HG03521 (cell line): Measurements from ENCODE around the gene GOLGB1.
"Not testable (repeated sequence)": the region's sequence is repeated elsewhere in the genome, so short reads cannot be mapped to it uniquely, and the experiment has no call there.

ENCODE experiments used
- ATAC-seq: cut with Tn5 transposase; IDR thresholded peaks from one replicate; pipeline ENCODE4 v1.9.1; 2021; ENCODE audit warnings: mild to moderate bottlenecking, moderate library complexity; ENCODE audit not compliant: unreplicated experiment

GOLGB1 gene, protein sequence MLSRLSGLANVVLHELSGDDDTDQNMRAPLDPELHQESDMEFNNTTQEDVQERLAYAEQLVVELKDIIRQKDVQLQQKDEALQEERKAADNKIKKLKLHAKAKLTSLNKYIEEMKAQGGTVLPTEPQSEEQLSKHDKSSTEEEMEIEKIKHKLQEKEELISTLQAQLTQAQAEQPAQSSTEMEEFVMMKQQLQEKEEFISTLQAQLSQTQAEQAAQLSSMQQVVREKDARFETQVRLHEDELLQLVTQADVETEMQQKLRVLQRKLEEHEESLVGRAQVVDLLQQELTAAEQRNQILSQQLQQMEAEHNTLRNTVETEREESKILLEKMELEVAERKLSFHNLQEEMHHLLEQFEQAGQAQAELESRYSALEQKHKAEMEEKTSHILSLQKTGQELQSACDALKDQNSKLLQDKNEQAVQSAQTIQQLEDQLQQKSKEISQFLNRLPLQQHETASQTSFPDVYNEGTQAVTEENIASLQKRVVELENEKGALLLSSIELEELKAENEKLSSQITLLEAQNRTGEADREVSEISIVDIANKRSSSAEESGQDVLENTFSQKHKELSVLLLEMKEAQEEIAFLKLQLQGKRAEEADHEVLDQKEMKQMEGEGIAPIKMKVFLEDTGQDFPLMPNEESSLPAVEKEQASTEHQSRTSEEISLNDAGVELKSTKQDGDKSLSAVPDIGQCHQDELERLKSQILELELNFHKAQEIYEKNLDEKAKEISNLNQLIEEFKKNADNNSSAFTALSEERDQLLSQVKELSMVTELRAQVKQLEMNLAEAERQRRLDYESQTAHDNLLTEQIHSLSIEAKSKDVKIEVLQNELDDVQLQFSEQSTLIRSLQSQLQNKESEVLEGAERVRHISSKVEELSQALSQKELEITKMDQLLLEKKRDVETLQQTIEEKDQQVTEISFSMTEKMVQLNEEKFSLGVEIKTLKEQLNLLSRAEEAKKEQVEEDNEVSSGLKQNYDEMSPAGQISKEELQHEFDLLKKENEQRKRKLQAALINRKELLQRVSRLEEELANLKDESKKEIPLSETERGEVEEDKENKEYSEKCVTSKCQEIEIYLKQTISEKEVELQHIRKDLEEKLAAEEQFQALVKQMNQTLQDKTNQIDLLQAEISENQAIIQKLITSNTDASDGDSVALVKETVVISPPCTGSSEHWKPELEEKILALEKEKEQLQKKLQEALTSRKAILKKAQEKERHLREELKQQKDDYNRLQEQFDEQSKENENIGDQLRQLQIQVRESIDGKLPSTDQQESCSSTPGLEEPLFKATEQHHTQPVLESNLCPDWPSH (N-terminal part only)

DNA sequence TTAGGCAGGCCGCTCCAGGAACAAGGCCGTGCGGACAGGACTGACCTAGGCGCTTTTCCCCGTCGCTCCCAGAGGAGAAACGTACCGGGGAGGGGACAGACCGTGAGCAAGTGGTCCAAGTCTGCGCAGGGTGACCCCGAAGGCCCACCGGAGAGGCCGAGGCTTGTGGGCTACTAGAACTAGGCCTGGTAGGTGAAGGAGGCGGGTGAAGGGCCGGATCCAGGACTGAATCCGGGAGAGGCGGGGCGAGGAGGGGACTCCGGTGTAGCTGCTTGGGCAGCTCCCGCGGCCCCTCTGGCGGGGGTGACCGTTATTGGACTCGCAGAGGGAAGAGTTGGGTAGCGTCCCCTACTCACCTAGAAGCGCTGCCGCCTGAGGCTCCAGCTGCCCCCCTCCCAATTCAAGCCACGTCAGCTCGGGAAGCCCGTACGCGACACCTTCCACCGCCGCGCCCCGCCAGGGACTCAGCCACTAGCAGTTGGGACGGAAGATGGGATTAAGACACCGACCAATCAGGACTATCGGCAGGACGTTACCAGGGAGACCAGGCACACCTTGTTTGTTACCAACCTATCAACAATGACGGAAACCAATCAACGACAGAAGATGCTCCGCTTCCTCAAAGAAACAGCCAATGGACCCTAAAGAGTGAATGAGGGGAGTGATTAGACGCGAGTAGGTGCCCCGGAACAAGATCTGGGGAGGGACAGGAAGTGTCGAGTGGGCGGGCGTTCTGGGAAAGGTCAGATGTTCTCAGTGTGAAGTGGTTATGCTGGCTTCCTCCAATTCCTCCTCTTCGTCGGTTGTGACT, at the start of gene GOLGB1:
Gene GOLGB1, minus strand, starts transcription at position 466 of the 811 bp plus-strand sequence. CDS start 18,770 bp downstream, outside the sequence.
- peak; percentile 93 for ATAC-seq

GRCh38 chr3:121796970-121797369, 47.4 kb upstream of the GOLGB1 start:
- no peak for ATAC-seq

DNA sequence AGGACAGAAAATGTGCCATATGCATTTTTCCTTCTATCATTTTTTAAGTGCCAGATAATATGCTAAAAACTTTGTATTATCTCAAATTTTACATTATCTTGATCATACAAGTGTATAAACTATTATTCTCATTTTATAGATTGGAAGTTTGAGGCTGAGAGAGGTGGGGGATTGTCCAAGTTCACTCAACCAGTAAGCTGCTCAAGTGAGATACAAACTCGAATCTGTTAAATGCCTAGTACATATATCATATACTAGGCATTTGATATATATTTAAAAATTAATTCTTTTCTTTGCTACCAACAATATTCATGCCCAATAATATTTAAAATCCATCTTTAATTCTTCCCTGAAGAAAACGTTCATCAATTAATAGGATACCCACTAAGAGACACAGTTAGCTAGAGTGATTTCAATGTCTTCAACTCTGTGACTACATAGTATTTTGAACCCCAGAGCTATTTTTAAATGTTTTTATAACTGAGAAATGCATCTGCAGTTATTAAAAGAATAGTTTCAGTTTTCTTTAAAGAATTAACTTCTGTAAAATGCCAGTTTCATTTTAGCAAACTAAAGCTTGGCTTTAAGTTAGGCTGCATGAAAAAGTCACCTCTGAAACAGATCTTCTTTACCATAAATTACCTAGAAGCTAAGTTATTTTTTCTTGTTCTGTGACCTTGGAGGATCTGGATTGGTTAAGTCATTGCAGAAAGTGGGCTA, 44.9 kb upstream of the GOLGB1 start:
- peak; percentile 50 for ATAC-seq

DNA sequence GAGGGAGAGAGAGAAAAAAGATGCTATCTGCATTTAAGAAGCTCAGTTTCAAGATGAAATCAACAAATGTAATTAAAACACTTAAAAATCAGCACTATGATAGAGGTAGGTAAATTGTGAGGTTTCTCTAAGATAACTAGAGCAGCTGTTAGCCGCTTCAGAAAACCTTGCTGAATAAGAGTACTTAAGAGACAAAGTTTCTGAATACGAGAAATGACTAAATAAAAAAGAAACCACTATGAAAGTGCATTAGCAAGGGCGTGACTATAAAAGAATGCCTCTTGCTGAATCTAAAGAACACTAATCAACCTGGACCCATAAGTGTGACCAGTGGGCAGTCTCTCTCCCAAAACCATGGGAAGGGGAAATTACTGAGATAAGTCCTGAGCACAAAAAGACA, 43.5 kb upstream of the GOLGB1 start:
- no peak for ATAC-seq

- no peak for ATAC-seq
Observed at GRCh38 chr3:121786485-121786884, 36.9 kb upstream of the GOLGB1 start.

- not testable (repeated sequence) for ATAC-seq
Observed at GRCh38 chr3:121782784-121783183, 33.2 kb upstream of the GOLGB1 start.

GRCh38 chr3:121781611-121782010, 32.1 kb upstream of the GOLGB1 start:
- no peak for ATAC-seq

GRCh38 chr3:121775095-121775494, 25.6 kb upstream of the GOLGB1 start:
- ATAC-seq = not testable (repeated sequence)

- ATAC-seq = no peak
Observed at GRCh38 chr3:121769246-121769645, 19.7 kb upstream of the GOLGB1 start.

GRCh38 chr3:121768452-121768851, 18.9 kb upstream of the GOLGB1 start:
- no peak for ATAC-seq

GRCh38 chr3:121759541-121760202, 10.1 kb upstream of the GOLGB1 start:
- ATAC-seq = no peak

- no peak for ATAC-seq
Observed at GRCh38 chr3:121758727-121759450, 9.3 kb upstream of the GOLGB1 start.

- no peak for ATAC-seq
Observed at GRCh38 chr3:121757812-121758545, 8.4 kb upstream of the GOLGB1 start.

GRCh38 chr3:121757087-121757811, 7.7 kb upstream of the GOLGB1 start:
- no peak for ATAC-seq

DNA sequence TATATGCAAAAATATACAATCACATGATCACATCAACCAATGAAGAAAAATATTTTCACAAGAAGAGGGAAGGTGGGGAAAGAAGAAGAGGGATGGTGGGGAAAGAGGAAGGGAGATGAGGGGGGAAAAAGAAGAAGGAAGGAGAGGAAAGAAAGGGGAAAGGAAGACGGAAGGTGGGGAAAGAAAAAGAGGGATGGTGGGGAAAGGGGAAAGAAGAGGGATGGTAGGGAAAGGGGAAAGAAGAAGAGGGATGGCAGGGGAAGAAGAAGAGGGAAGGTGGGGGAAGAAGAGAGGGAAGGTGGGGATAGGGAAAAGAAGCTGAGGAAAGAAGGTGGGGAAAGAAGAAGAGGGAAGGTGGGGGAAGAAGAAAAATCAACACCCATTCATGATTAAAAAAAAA, 3.2 kb upstream of the GOLGB1 start:
- ATAC-seq = no peak

DNA sequence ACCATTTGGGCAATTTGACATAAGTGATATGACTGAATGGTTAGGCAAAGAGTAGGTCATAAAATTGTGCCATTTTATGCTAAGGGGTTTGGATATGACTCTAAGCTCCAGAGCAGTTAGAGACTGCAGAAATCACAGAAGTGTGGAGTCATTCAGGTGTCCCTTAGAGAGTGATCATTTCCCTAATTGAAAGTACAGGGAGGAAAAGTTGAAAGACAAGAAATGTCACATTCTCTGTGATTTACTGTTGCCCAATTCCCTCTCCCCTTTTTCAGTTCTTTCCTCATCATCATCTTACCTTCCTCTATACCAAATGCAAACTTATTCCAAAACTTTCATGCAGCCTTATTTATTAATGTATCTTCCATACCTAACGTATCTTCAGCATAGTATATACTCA, 2.7 kb upstream of the GOLGB1 start:
- ATAC-seq = no peak

DNA sequence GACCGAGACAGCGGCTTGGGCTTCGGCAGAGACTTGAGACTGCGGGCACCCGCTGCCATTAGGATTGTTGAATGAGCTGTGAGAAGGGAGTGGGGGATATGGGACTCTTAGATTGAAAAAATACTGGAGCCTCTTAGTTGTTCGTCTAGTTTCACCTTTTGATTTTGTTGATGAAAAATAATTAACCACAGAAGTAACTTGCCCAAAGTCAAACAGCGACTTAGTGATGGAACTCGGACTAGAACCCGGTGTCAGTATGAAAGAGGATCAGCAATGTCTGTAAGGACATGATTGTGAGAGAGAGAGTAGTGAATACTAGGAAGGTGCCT, 510 bp upstream of the GOLGB1 start:
- no peak for ATAC-seq
